Neutrophil (primary cell): ENCODE measurements around the gene KREMEN1.

Source experiments
- H3K27ac ChIP-seq: fragments of 200-600 bp; sonication (generic); 2 replicates; pipeline ENCODE4 v1.5.1; 2016; ENCODE audit warnings: mild to moderate bottlenecking, moderate library complexity
- H3K27me3 ChIP-seq: fragments of 200-600 bp; sonication (generic); 2 replicates; pipeline ENCODE4 v1.6.0; 2016; ENCODE audit warnings: mild to moderate bottlenecking
- H3K36me3 ChIP-seq: fragments of 200-600 bp; sonication (generic); 2 replicates; pipeline ENCODE4 v1.5.1; 2017
- H3K4me1 ChIP-seq, 2 experiments: fragments of 200-600 bp in 1 of 2; sonication (generic) in 1 of 2; 1 replicate in 1 of 2; 2 replicates in 1 of 2; pipeline versions ENCODE4 v1.5.1 to v1.6.1; 2013 to 2016; ENCODE audit warnings: low read depth in 1 of 2, low read length in 1 of 2, mild to moderate bottlenecking in 1 of 2, moderate library complexity in 1 of 2; ENCODE audit not compliant: control insufficient read depth in 1 of 2, insufficient read depth in 1 of 2
- H3K4me3 ChIP-seq, 2 experiments: fragments of 200-600 bp in 1 of 2; sonication (generic) in 1 of 2; 1 replicate in 1 of 2; 2 replicates in 1 of 2; pipeline ENCODE4 v1.5.1; 2013 to 2016; ENCODE audit warnings: low read depth in 1 of 2, low read length in 1 of 2, mild to moderate bottlenecking in 1 of 2, moderate library complexity in 1 of 2
- H3K9me3 ChIP-seq: fragments of 200-600 bp; sonication (generic); 2 replicates; pipeline ENCODE4 v1.5.1; 2016
- CTCF ChIP-seq: fragments of 200-600 bp; sonication (generic); IDR thresholded peaks from 2 replicates; pipeline ENCODE4 v1.5.1; 2016; ENCODE audit warnings: antibody characterized with exemption

KREMEN1 gene

DNA sequence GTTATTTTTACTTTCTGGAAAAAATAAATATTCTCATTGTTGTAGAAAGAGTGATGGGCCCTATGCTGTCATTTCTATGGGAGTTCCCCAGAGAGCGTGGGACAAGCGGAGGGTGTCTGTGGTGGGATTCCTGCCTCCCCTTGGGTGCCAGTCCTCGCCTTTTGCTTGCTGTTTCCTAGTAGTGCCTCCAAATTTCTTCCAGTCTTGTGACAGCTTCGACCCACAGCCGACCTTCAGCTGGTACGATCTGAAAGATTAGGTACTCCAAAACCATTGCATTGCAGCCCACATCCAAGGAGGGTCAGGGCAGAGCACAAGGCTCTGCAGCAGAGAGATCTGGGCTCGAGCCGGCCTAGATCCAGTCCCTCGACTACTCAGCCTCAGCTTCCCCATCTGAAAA lies 73.9 kb downstream of the KREMEN1 start:
- peaks cover 7% of the 10 kb centered on the region for H3K36me3 ChIP-seq
- H3K4me1 ChIP-seq, result peaks cover 0 to under 1% of the 10 kb centered on the region in 2 experiments
- TF ChIP-seq CTCF, result no peak
- H3K9me3 ChIP-seq, result no peaks in the 10 kb centered on the region
- no peaks in the 10 kb centered on the region for H3K27me3 ChIP-seq
- no peak overlapping the region for H3K27ac ChIP-seq
- H3K4me3 ChIP-seq, result no peak overlapping the region

- no peak overlapping the region for H3K27ac ChIP-seq
- peaks cover 2% of the 10 kb centered on the region for H3K36me3 ChIP-seq
- TF ChIP-seq CTCF, result no peak
- H3K27me3 ChIP-seq, result no peaks in the 10 kb centered on the region
- peaks cover 5 to 7% of the 10 kb centered on the region in 2 experiments for H3K4me1 ChIP-seq
- no peak overlapping the region for H3K4me3 ChIP-seq
- H3K9me3 ChIP-seq, result no peaks in the 10 kb centered on the region
Measured at GRCh38 chr22:29147331-29147899, 74.6 kb downstream of the KREMEN1 start.

- Histone ChIP-seq H3K4me1 (peaks cover 11 to 13% of the 10 kb centered on the region in 2 experiments), H3K4me3 (no peak overlapping the region), H3K36me3 (no peaks in the 10 kb centered on the region), H3K27ac (no peak overlapping the region), H3K27me3 (no peaks in the 10 kb centered on the region), H3K9me3 (no peaks in the 10 kb centered on the region)
- TF ChIP-seq CTCF, result no peak
Measured at GRCh38 chr22:29148036-29148435, 75.2 kb downstream of the KREMEN1 start.

- Histone ChIP-seq H3K4me1 (peaks cover 18% of the 10 kb centered on the region in 2 experiments), H3K27me3 (peaks cover 4% of the 10 kb centered on the region), H3K4me3 (no peak overlapping the region), H3K9me3 (no peaks in the 10 kb centered on the region), H3K36me3 (no peaks in the 10 kb centered on the region), H3K27ac (no peak overlapping the region)
- no peak for TF ChIP-seq CTCF
Measured at GRCh38 chr22:29148826-29149225, 76.0 kb downstream of the KREMEN1 start.

DNA sequence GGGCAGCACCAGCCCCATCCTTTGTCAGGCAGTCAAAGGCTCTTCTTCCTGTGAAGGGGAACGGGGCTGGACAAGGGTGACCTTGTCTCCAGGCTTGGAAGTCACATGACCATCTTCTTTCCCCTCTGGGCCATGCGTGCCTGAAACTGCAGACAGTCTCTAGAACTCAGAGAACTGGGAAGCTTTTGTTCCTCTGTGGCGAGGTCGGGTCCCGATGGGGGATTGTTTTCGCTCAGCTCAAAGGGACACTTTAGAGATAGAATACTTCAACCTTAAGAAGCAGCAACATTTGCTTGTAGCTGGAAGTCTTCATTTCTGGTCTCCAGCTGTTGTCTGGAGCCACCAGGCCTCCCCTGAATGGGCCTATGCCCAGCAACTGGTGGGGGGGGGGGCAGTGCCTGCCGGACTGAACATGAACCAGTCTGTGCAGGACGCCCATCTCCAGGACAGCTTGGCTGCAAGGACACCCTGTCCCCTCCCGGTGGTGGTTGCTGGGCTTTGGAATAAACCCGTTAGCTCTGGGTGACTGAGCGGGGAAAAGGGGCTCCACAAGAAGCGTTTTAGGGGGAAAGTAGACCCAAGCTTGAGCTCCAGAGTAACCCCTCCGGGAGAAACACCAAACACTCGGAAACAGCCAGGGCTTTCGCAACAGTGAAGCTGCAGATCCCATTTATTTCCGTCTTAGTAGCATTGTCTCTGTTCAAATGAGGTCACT lies 77.2 kb downstream of the KREMEN1 start:
- Histone ChIP-seq H3K27me3 (peaks cover 13% of the 10 kb centered on the region), H3K27ac (no peak overlapping the region)
- TF ChIP-seq CTCF, result no peak

More for the DNA sequence above, 77.2 kb downstream of the KREMEN1 start:
- H3K4me3 ChIP-seq, result no peak overlapping the region
- peaks cover 26 to 27% of the 10 kb centered on the region in 2 experiments for H3K4me1 ChIP-seq
- H3K36me3 ChIP-seq, result no peaks in the 10 kb centered on the region
- no peaks in the 10 kb centered on the region for H3K9me3 ChIP-seq
